Colonic mucosa (tissue), 4 donors: ENCODE data around the gene SMAD3. TPM values are rescaled to one million over a fixed set of nuclear protein-coding genes. Genes with fewer than 3 reads are reported as not detected.
"Not testable (repeated sequence)": the region's sequence is repeated elsewhere in the genome, so short reads cannot be mapped to it uniquely, and the experiment has no call there.

ENCODE experiments used
- DNase-seq: peaks from one replicate; pipeline ENCODE4 v3.0.0-alpha.2; 2020
- H3K27ac ChIP-seq: fragments of 200-600 bp; one replicate; pipeline ENCODE4 v1.8.0; 2021
- H3K27me3 ChIP-seq: fragments of 200-600 bp; one replicate; pipeline ENCODE4 v1.8.0; 2021
- H3K36me3 ChIP-seq: fragments of 200-600 bp; one replicate; pipeline ENCODE4 v1.8.0; 2021
- H3K4me1 ChIP-seq: fragments of 200-600 bp; one replicate; pipeline ENCODE4 v1.8.0; 2021; ENCODE audit warnings: mild to moderate bottlenecking
- H3K4me3 ChIP-seq: fragments of 200-600 bp; one replicate; pipeline ENCODE4 v1.8.0; 2021
- H3K9ac ChIP-seq, 2 donors: one replicate each; pipeline ENCODE4 v1.7.0; 2013; ENCODE audit warnings: control low read depth in 2 of 2, low read depth in 2 of 2, low read length in 2 of 2
- H3K9me3 ChIP-seq: fragments of 200-600 bp; one replicate; pipeline ENCODE4 v1.8.0; 2021
- intact Hi-C: fragments of 100-400 bp; cut with DNase I; formaldehyde crosslinking; loops from one replicate; pipeline ENCODE4 v1.14.1; 2022
- total RNA-seq, 2 donors: library from RNA; stranded (reverse); fragmentation: NEBNext Ultra II Directional in 1 of 2; extraction: Animal tissue kit (Norgen Biotek cat#: 25700) in 1 of 2; gene quantifications; one replicate each; pipeline ENCODE4 v1.2.1, GENCODE V29; 2021
- TF ChIP-seq, protein P1 (sequence below): fragments of 200-600 bp; IDR thresholded peaks from one replicate; pipeline ENCODE4 v1.8.0; 2022; ENCODE audit warnings: antibody characterized with exemption, mild to moderate bottlenecking
- donor health status: healthy.
- donor health status: DM: no; HTN: no; CAD: no.
- donor health status: DM: no; HTN: no; CAD: no.

The SMAD3 gene
- total RNA-seq, 2 donors from 2014 or later: 38.6 to 62.1 TPM

GRCh38 chr15:67070892-67071664 lies 5.7 kb downstream of the SMAD3 start:
- Histone ChIP-seq H3K9ac (no peak overlapping the region), H3K27me3 (no peaks in the 10 kb centered on the region), H3K36me3 (no peaks in the 10 kb centered on the region), H3K4me1 (peaks cover 12% of the 10 kb centered on the region), H3K4me3 (no peak overlapping the region), H3K9me3 (no peaks in the 10 kb centered on the region), H3K27ac (no peak overlapping the region)
- intact Hi-C loops: no loop called here
- no peak for DNase-seq
- TF ChIP-seq, protein P1, sequence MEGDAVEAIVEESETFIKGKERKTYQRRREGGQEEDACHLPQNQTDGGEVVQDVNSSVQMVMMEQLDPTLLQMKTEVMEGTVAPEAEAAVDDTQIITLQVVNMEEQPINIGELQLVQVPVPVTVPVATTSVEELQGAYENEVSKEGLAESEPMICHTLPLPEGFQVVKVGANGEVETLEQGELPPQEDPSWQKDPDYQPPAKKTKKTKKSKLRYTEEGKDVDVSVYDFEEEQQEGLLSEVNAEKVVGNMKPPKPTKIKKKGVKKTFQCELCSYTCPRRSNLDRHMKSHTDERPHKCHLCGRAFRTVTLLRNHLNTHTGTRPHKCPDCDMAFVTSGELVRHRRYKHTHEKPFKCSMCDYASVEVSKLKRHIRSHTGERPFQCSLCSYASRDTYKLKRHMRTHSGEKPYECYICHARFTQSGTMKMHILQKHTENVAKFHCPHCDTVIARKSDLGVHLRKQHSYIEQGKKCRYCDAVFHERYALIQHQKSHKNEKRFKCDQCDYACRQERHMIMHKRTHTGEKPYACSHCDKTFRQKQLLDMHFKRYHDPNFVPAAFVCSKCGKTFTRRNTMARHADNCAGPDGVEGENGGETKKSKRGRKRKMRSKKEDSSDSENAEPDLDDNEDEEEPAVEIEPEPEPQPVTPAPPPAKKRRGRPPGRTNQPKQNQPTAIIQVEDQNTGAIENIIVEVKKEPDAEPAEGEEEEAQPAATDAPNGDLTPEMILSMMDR: no peak

DNA sequence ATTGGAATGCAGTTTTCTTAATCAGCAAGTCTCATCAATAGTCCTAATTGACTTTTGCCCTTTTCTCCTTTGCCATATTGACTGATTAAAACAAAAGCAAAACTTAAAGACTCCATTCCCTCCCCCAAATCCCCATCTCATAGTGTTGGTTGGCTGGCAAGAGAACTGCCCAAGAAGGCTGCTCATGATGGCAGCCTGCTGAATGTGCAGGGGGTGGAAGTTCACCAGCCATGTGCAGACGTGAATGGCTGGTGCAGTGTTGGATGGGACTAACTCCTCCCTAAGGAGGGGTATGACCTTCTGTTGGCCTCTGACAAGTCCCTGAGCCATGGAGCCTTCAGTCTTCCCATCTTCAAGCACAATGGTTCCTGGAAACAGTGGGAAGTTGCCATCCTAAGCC lies 7.0 kb downstream of the SMAD3 start:
- TF ChIP-seq, protein P1: no peak

DNA sequence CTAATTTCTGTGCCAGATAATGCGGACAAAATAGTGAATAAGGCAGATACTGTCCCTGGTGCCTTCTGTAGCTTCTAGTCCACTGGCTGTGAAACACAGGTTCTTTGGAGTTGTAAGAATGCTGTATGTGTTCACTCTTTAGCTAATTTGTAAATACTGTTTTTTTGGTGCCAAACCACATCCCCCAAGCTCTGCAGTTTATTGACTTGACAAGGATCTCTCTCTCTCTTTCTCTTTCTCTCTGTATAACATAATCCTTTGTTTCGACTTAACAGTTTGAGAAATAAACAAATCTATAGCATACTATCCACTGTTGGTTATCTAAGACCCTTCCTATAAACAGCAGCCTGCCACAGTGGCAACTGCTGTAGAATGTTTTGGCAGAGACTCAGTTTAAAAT lies 7.6 kb downstream of the SMAD3 start:
- no peak for DNase-seq
- Histone ChIP-seq H3K4me3 (no peak overlapping the region), H3K27me3 (no peaks in the 10 kb centered on the region), H3K4me1 (peaks cover 24% of the 10 kb centered on the region), H3K9ac (no peak overlapping the region), H3K36me3 (no peaks in the 10 kb centered on the region), H3K9me3 (no peaks in the 10 kb centered on the region), H3K27ac (peak overlapping the region; percentile 14)
- TF ChIP-seq, protein P1: no peak
- intact Hi-C loops: no loop called here

More for the DNA sequence above, 7.0 kb downstream of the SMAD3 start:
- Histone ChIP-seq H3K4me1 (peaks cover 24% of the 10 kb centered on the region), H3K4me3 (no peak overlapping the region), H3K9me3 (no peaks in the 10 kb centered on the region), H3K36me3 (no peaks in the 10 kb centered on the region), H3K9ac (no peak overlapping the region), H3K27me3 (no peaks in the 10 kb centered on the region), H3K27ac (no peak overlapping the region)
- DNase-seq: no peak
- intact Hi-C loops: no loop called here

DNA sequence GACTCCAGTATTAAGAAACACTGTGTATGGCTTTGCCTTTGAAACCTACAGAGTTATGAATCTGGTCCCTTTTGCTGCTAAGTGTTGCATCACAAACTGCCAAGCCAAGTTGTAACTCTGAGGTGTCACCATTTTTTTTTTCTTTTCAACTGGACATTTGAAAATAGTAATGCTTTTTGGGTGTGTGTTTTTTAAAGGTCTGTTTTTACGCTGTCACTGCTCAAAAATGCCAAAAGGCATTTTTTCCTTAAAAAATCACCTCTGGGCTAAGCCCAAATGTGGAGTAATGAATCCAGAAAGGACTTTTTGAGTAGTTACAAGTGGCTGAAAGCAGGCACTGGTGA lies 9.5 kb downstream of the SMAD3 start:
- no peak for DNase-seq
- Histone ChIP-seq H3K9ac (no peak overlapping the region), H3K27ac (peak overlapping the region; percentile 14), H3K36me3 (no peaks in the 10 kb centered on the region), H3K9me3 (no peaks in the 10 kb centered on the region), H3K27me3 (no peaks in the 10 kb centered on the region), H3K4me3 (no peak overlapping the region), H3K4me1 (peaks cover 22% of the 10 kb centered on the region)
- TF ChIP-seq, protein P1: no peak
- intact Hi-C loops: no loop called here

GRCh38 chr15:67075555-67076135 lies 10.2 kb downstream of the SMAD3 start:
- H3K4me3 ChIP-seq, H3K9me3 ChIP-seq, H3K9ac ChIP-seq, intact Hi-C loops, DNase-seq, H3K27me3 ChIP-seq, H3K36me3 ChIP-seq: not testable (repeated sequence)
- peaks cover 22% of the 10 kb centered on the region for H3K4me1 ChIP-seq
- H3K27ac ChIP-seq: peak overlapping the region; percentile 85

GRCh38 chr15:67076147-67076843 lies 10.9 kb downstream of the SMAD3 start:
- Histone ChIP-seq H3K4me3 (no peak overlapping the region), H3K9ac (no peak overlapping the region), H3K4me1 (peaks cover 22% of the 10 kb centered on the region), H3K27ac (peak overlapping the region; percentile 85), H3K27me3 (no peaks in the 10 kb centered on the region), H3K36me3 (no peaks in the 10 kb centered on the region), H3K9me3 (no peaks in the 10 kb centered on the region)
- TF ChIP-seq, protein P1: no peak
- intact Hi-C loops: no loop called here
- no peak for DNase-seq
